Upper lobe of left lung (tissue), 6 donors: ENCODE measurements around the gene ABAT. TPM values are rescaled to one million over a fixed set of nuclear protein-coding genes. Genes with fewer than 3 reads are reported as not detected.

ENCODE experiments used
- ATAC-seq, 2 donors: fragments of 200-7000 bp; cut with Tn5 transposase; one replicate each; pipeline ENCODE4 v1.9.1; 2022; ENCODE audit warnings: mild to moderate bottlenecking in 2 of 2, moderate library complexity in 2 of 2; ENCODE audit not compliant: low FRiP score in 2 of 2
- DNase-seq, 2 donors: peaks; one replicate each; pipeline ENCODE4 v3.0.0-alpha.2; 2019 to 2020
- H3K27ac ChIP-seq, 4 donors: fragments of 200-600 bp; sonication (generic); one replicate each; pipeline ENCODE4 v1.5.1; 2016 to 2019
- H3K27me3 ChIP-seq, 4 donors: fragments of 200-600 bp; sonication (generic); one replicate each; pipeline ENCODE4 v1.5.1; 2017 to 2019
- H3K36me3 ChIP-seq, 4 donors: fragments of 200-600 bp; sonication (generic); one replicate each; pipeline ENCODE4 v1.5.1; 2016 to 2019
- H3K4me1 ChIP-seq, 4 donors: fragments of 200-600 bp; sonication (generic); one replicate each; pipeline ENCODE4 v1.5.1; 2018 to 2019
- H3K4me3 ChIP-seq, 4 donors: fragments of 200-600 bp; sonication (generic); one replicate each; pipeline ENCODE4 v1.5.1; 2017 to 2019; ENCODE audit warnings: mild to moderate bottlenecking in 2 of 4, moderate library complexity in 1 of 4
- H3K9me3 ChIP-seq, 4 donors: fragments of 200-600 bp; sonication (generic); one replicate each; pipeline ENCODE4 v1.5.1; 2018 to 2019
- CTCF ChIP-seq, 6 experiments: fragments of 450-650 bp in 4 of 6; fragments of 200-600 bp in 2 of 6; sonication (generic) in 2 of 6; IDR thresholded peaks; one replicate each; pipeline ENCODE4 v1.5.1; 2016 to 2019; ENCODE audit warnings: antibody characterized with exemption in 6 of 6
- EP300 ChIP-seq, 4 donors: sonication (generic); formaldehyde crosslinking; IDR thresholded peaks; one replicate each; pipeline ENCODE4 v1.5.1; 2017; ENCODE audit warnings: antibody characterized with exemption in 4 of 4, control low read depth in 2 of 4
- POLR2A ChIP-seq, 4 donors: fragments of 450-650 bp; IDR thresholded peaks; one replicate each; pipeline ENCODE4 v1.5.1; 2016 to 2017; ENCODE audit warnings: antibody characterized with exemption in 4 of 4, mild to moderate bottlenecking in 2 of 4
- POLR2AphosphoS5 ChIP-seq, 2 donors: sonication (generic); formaldehyde crosslinking; IDR thresholded peaks; one replicate each; pipeline ENCODE4 v1.5.1; 2017; ENCODE audit warnings: antibody characterized with exemption in 2 of 2
- WGBS, 2 donors: methylation state at CpG; one replicate each; pipeline ENCODE4 v1.1.5; 2017 to 2018; 5-methylcytosine and 5-hydroxymethylcytosine counted together
- total RNA-seq, 6 donors: library from RNA; depleted of rRNA in 4 of 6; stranded (reverse); fragments of >200 nt in 4 of 6; gene quantifications; one replicate each; pipeline versions ENCODE4 v1.1.0 to v1.2.1, GENCODE V29; 2016 to 2021
- donor health status: DM: no; HTN: no; CAD: no; lungs with moderate emphysema.
- donor health status: DM: no; HTN: yes; CAD: no; lungs with severe emphysema.

ABAT gene
- total RNA-seq, 6 donors from 2014 or later: 4.7 to 22.0 (median 9.1) TPM

GRCh38 chr16:8808613-8809353, 134.4 kb downstream of the ABAT start:
- 81 to 83% methylated on average over 11 of the region's 11 CpGs for WGBS, 2 donors
- peak in 1 of 2 donors; percentile 43 for DNase-seq
- ATAC-seq: no peak
- Histone ChIP-seq H3K27ac (no peak overlapping the region), H3K4me3 (no peak overlapping the region), H3K27me3 (no peaks in the 10 kb centered on the region), H3K36me3 (peaks cover 61 to 100% (median 88%) of the 10 kb centered on the region in 4 donors), H3K4me1 (no peaks in the 10 kb centered on the region), H3K9me3 (no peaks in the 10 kb centered on the region)
- TF ChIP-seq CTCF (IDR thresholded peaks at IDR 0.05) (no peak), POLR2A (IDR thresholded peaks at IDR 0.05) (no peak), POLR2AphosphoS5 (IDR thresholded peaks at IDR 0.05) (no peak), EP300 (IDR thresholded peaks at IDR 0.05) (no peak)

- WGBS, 2 donors: 74% methylated on average over 12 of the region's 12 CpGs
- TF ChIP-seq CTCF (IDR thresholded peaks at IDR 0.05) (no peak), EP300 (IDR thresholded peaks at IDR 0.05) (no peak), POLR2A (IDR thresholded peaks at IDR 0.05) (no peak), POLR2AphosphoS5 (IDR thresholded peaks at IDR 0.05) (no peak)
- no peaks in the 10 kb centered on the region for H3K9me3 ChIP-seq
- H3K4me3 ChIP-seq: no peak overlapping the region
- peaks cover 60 to 99% (median 84%) of the 10 kb centered on the region in 4 donors for H3K36me3 ChIP-seq
- DNase-seq (no peak), ATAC-seq (no peak)
- H3K27me3 ChIP-seq: no peaks in the 10 kb centered on the region
- no peaks in the 10 kb centered on the region for H3K4me1 ChIP-seq
- no peak overlapping the region for H3K27ac ChIP-seq
Observed at GRCh38 chr16:8812162-8812843, 137.9 kb downstream of the ABAT start.

- H3K4me3 ChIP-seq: no peak overlapping the region
- TF ChIP-seq POLR2A (IDR thresholded peaks at IDR 0.05) (no peak), CTCF (IDR thresholded peaks at IDR 0.05) (no peak), POLR2AphosphoS5 (IDR thresholded peaks at IDR 0.05) (no peak), EP300 (IDR thresholded peaks at IDR 0.05) (no peak)
- no peaks in the 10 kb centered on the region for H3K27me3 ChIP-seq
- H3K36me3 ChIP-seq: peaks cover 42 to 99% (median 79%) of the 10 kb centered on the region in 4 donors
- 84 to 89% methylated on average over 14 of the region's 14 CpGs for WGBS, 2 donors
- ATAC-seq (no peak), DNase-seq (no peak)
- no peak overlapping the region for H3K27ac ChIP-seq
- H3K9me3 ChIP-seq: no peaks in the 10 kb centered on the region
- H3K4me1 ChIP-seq: peaks cover 0 to 6% (median 0%) of the 10 kb centered on the region in 4 donors
Observed at GRCh38 chr16:8814095-8814806, 139.8 kb downstream of the ABAT start.

GRCh38 chr16:8816967-8817655, 142.7 kb downstream of the ABAT start:
- peaks cover 25 to 92% (median 63%) of the 10 kb centered on the region in 4 donors for H3K36me3 ChIP-seq
- H3K27ac ChIP-seq: no peak overlapping the region
- peaks cover 0 to 6% (median 0%) of the 10 kb centered on the region in 4 donors for H3K4me1 ChIP-seq
- no peak for ATAC-seq
- TF ChIP-seq CTCF (IDR thresholded peaks at IDR 0.05) (no peak), EP300 (IDR thresholded peaks at IDR 0.05) (no peak), POLR2AphosphoS5 (IDR thresholded peaks at IDR 0.05) (no peak), POLR2A (IDR thresholded peaks at IDR 0.05) (no peak)
- H3K9me3 ChIP-seq: no peaks in the 10 kb centered on the region
- no peak overlapping the region for H3K4me3 ChIP-seq
- no peaks in the 10 kb centered on the region for H3K27me3 ChIP-seq
- no peak for DNase-seq
- 81 to 82% methylated on average over 6 of the region's 6 CpGs for WGBS, 2 donors
